GM19372 (cell line): ENCODE measurements around the gene ABHD16B.
"Not testable (repeated sequence)": the region's sequence is repeated elsewhere in the genome, so short reads cannot be mapped to it uniquely, and the experiment has no call there.

Experiments
- ATAC-seq: cut with Tn5 transposase; IDR thresholded peaks from one replicate; pipeline ENCODE4 v1.9.1; 2021; ENCODE audit warnings: mild to moderate bottlenecking, low read depth, moderate library complexity; ENCODE audit not compliant: unreplicated experiment

ABHD16B gene

GRCh38 chr20:63874241-63874640, 12.9 kb downstream of the ABHD16B start:
- not testable (repeated sequence) for ATAC-seq

- ATAC-seq = no peak
Observed at GRCh38 chr20:63876489-63877036, 15.3 kb downstream of the ABHD16B start.

GRCh38 chr20:63877755-63878470, 16.6 kb downstream of the ABHD16B start:
- ATAC-seq = no peak

GRCh38 chr20:63878899-63879663, 17.8 kb downstream of the ABHD16B start:
- ATAC-seq = no peak

- ATAC-seq = not testable (repeated sequence)
Observed at GRCh38 chr20:63880901-63881300, 19.6 kb downstream of the ABHD16B start.

GRCh38 chr20:63881451-63882226, 20.3 kb downstream of the ABHD16B start:
- no peak for ATAC-seq

- no peak for ATAC-seq
Observed at GRCh38 chr20:63882257-63883200, 21.2 kb downstream of the ABHD16B start.

GRCh38 chr20:63883201-63883593, 21.9 kb downstream of the ABHD16B start:
- ATAC-seq = no peak

- ATAC-seq = no peak
Observed at GRCh38 chr20:63884506-63885263, 23.4 kb downstream of the ABHD16B start.

- no peak for ATAC-seq
Observed at GRCh38 chr20:63885264-63886053, 24.2 kb downstream of the ABHD16B start.

- no peak for ATAC-seq
Observed at GRCh38 chr20:63886054-63886419, 24.7 kb downstream of the ABHD16B start.

GRCh38 chr20:63886921-63887320, 25.6 kb downstream of the ABHD16B start:
- ATAC-seq = no peak

- ATAC-seq = no peak
Observed at GRCh38 chr20:63889241-63890200, 28.2 kb downstream of the ABHD16B start.

- ATAC-seq = no peak
Observed at GRCh38 chr20:63890201-63890576, 28.9 kb downstream of the ABHD16B start.

GRCh38 chr20:63890616-63891015, 29.3 kb downstream of the ABHD16B start:
- ATAC-seq = no peak

GRCh38 chr20:63891061-63892002, 30.0 kb downstream of the ABHD16B start:
- ATAC-seq = no peak
